SIG-M5 (cell line): ENCODE results near the gene POMGNT1.

ENCODE experiments used
- DNase-seq: peaks from one replicate; lab custom pipeline; 2025; lab: John Stamatoyannopoulos, UW

The POMGNT1 gene

GRCh38 chr1:46183079-46183847, 15.0 kb downstream of the POMGNT1 start:
- DNase-seq = no peak

- no peak for DNase-seq
Observed at GRCh38 chr1:46181343-46182260, 16.6 kb downstream of the POMGNT1 start.

GRCh38 chr1:46180082-46180616, 18.1 kb downstream of the POMGNT1 start:
- DNase-seq = no peak

- DNase-seq = no peak
Observed at GRCh38 chr1:46179138-46180081, 18.8 kb downstream of the POMGNT1 start.

GRCh38 chr1:46176211-46176865, 21.9 kb downstream of the POMGNT1 start, which contains the start of gene P3R3URF:
Gene P3R3URF, minus strand, starts transcription at chr1:46176488. Its CDS starts 17 bp downstream, at chr1:46176471.
- DNase-seq = no peak

- no peak for DNase-seq
Observed at GRCh38 chr1:46175243-46175642, 23.0 kb downstream of the POMGNT1 start.

GRCh38 chr1:46174448-46175231, 23.6 kb downstream of the POMGNT1 start, which contains the start of gene TSPAN1:
Gene TSPAN1, plus strand, starts transcription at chr1:46175087. Its CDS starts 6,021 bp downstream, at chr1:46181108.
- DNase-seq = no peak

GRCh38 chr1:46173361-46173856, 24.8 kb downstream of the POMGNT1 start:
- no peak for DNase-seq

GRCh38 chr1:46172321-46172720, 25.9 kb downstream of the POMGNT1 start:
- DNase-seq = no peak

GRCh38 chr1:46171871-46172270, 26.4 kb downstream of the POMGNT1 start:
- no peak for DNase-seq

- DNase-seq = no peak
Observed at GRCh38 chr1:46171351-46171750, 26.9 kb downstream of the POMGNT1 start.

- no peak for DNase-seq
Observed at GRCh38 chr1:46169811-46170454, 28.3 kb downstream of the POMGNT1 start.

GRCh38 chr1:46168477-46168876, 29.8 kb downstream of the POMGNT1 start:
- DNase-seq = no peak

GRCh38 chr1:46166521-46167462, 31.4 kb downstream of the POMGNT1 start:
- DNase-seq = no peak

- no peak for DNase-seq
Observed at GRCh38 chr1:46160212-46160611, 38.0 kb downstream of the POMGNT1 start.

GRCh38 chr1:46159516-46159915, 38.7 kb downstream of the POMGNT1 start:
- DNase-seq = no peak

- DNase-seq = no peak
Observed at GRCh38 chr1:46158312-46159281, 39.6 kb downstream of the POMGNT1 start.
